T-helper 17 cell (primary cell): ENCODE results near the gene PITPNM3. TPM values are rescaled to one million over a fixed set of nuclear protein-coding genes. Genes with fewer than 3 reads are reported as not detected.

Experiments
- ATAC-seq: fragments of 150-1000 bp; cut with Tn5 transposase; 2 replicates; pipeline ENCODE4 v1.10.0; 2021; ENCODE audit warnings: mild to moderate bottlenecking, moderate library complexity
- DNase-seq, 3 donors: peaks; one replicate each; pipeline versions ENCODE4 v3.0.0 to v3.0.0-alpha.2; 2020 to 2021
- H3K9me3 ChIP-seq: one replicate; pipeline ENCODE4 v1.7.0; 2013; ENCODE audit warnings: low read length, mild to moderate bottlenecking; ENCODE audit not compliant: control insufficient read depth, poor library complexity, severe bottlenecking
- H3K27ac Mint-ChIP-seq: one replicate; pipeline ENCODE4 v1.8.0; 2022; ENCODE audit warnings: mild to moderate bottlenecking, moderate library complexity, mixed read lengths
- H3K27me3 Mint-ChIP-seq: one replicate; pipeline ENCODE4 v1.8.0; 2022; ENCODE audit warnings: mixed read lengths
- H3K36me3 Mint-ChIP-seq: one replicate; pipeline ENCODE4 v1.8.0; 2022; ENCODE audit warnings: low read depth, mixed read lengths
- H3K4me1 Mint-ChIP-seq: one replicate; pipeline ENCODE4 v1.8.0; 2022; ENCODE audit warnings: mild to moderate bottlenecking, mixed read lengths
- H3K4me3 Mint-ChIP-seq: one replicate; pipeline ENCODE4 v1.8.0; 2022; ENCODE audit warnings: mild to moderate bottlenecking, moderate library complexity, mixed read lengths
- total RNA-seq, 4 donors: library from RNA in 2 of 4; stranded (reverse) in 2 of 4; gene quantifications; one replicate each; pipeline ENCODE4 v1.2.3 and lab custom pipeline; 2022 to 2026

PITPNM3 gene
- total RNA-seq, 2 donors from 2014 or later, result 0.31 to 0.52 TPM

DNA sequence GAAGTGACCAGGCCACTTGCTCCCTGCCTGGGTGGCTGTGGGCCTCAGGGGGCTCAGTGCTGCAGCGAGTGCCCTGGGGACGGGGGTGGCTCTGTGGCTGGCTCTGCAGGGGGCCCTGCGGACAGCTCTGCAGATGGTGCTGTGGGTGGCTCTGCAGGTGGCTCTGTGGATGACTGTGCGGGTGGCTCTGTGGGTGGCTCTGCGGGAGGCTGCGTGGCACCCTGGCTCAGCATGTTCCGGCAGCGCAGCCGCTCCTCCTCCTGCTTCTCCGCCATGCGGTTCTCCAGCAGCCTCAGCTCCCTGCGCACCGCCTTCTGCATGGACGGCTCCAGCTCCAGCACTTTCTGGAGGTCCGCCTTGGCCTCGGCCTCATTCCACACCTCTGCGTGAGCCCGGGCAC is 130.9 kb downstream of the PITPNM3 start:
- H3K27ac Mint-ChIP-seq, result no peak overlapping the region
- ATAC-seq, result no peak
- H3K9me3 ChIP-seq, result no peaks in the 10 kb centered on the region
- no peak overlapping the region for H3K4me3 Mint-ChIP-seq
- peaks cover 28% of the 10 kb centered on the region for H3K27me3 Mint-ChIP-seq
- DNase-seq, result no peak
- H3K36me3 Mint-ChIP-seq, result no peaks in the 10 kb centered on the region
- H3K4me1 Mint-ChIP-seq, result peaks cover 15% of the 10 kb centered on the region

DNA sequence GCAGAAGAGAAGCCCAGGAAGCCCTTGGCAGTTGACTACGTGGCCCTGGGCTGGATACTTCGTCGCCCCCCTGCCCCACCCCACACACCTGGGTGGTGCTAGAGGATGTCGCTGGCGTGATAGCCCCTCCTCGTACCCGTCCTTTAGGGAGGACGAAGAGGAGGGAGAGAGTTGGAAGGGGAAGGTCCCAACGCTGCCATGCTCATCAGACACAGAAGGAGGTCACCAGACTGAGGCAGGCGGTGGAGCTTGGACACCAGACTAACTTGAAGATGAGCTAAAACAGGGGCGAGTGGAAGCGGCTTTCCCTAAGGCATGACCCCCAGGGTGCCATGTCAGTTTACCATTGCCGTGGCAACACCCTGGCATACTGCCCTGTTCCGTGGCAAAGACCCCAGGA is 132.4 kb downstream of the PITPNM3 start:
- DNase-seq (no peak), ATAC-seq (no peak)
- Mint-ChIP-seq H3K27me3 (peaks cover 34% of the 10 kb centered on the region), H3K4me3 (no peak overlapping the region), H3K4me1 (peaks cover 19% of the 10 kb centered on the region), H3K36me3 (no peaks in the 10 kb centered on the region), H3K27ac (no peak overlapping the region)
- no peaks in the 10 kb centered on the region for H3K9me3 ChIP-seq

DNA sequence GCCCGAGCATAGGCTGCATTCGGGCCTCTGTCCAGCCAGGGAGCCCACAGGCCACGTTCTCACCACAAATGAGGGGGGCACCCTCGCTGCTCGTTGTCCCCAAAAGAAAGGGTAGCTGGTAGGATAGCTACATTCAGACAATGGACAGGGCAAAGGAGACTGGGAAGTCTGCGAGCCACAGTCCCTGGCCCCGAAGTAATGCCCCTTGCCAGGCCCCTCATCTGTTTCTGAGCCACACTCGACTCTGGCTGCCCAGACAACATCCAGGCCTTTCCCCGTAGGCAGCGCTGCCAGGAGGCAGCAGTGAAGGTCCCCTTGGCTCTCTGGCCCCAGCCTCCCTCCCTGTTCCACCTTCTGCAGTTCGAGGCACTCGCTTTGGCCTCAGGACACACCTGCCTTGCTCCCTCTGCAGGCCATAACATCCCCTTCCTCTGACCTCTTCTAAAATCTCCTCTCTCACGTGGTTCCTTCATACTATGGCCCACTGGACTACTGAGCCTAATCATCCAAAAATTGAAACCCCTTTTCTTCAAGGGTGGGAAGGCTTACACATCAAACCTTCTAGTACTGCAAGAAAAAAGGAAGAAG is 133.6 kb downstream of the PITPNM3 start:
- Mint-ChIP-seq H3K27ac (no peak overlapping the region), H3K4me3 (no peak overlapping the region), H3K4me1 (peaks cover 16% of the 10 kb centered on the region), H3K27me3 (peaks cover 36% of the 10 kb centered on the region), H3K36me3 (no peaks in the 10 kb centered on the region)
- ATAC-seq (no peak), DNase-seq (no peak)
- no peaks in the 10 kb centered on the region for H3K9me3 ChIP-seq

DNA sequence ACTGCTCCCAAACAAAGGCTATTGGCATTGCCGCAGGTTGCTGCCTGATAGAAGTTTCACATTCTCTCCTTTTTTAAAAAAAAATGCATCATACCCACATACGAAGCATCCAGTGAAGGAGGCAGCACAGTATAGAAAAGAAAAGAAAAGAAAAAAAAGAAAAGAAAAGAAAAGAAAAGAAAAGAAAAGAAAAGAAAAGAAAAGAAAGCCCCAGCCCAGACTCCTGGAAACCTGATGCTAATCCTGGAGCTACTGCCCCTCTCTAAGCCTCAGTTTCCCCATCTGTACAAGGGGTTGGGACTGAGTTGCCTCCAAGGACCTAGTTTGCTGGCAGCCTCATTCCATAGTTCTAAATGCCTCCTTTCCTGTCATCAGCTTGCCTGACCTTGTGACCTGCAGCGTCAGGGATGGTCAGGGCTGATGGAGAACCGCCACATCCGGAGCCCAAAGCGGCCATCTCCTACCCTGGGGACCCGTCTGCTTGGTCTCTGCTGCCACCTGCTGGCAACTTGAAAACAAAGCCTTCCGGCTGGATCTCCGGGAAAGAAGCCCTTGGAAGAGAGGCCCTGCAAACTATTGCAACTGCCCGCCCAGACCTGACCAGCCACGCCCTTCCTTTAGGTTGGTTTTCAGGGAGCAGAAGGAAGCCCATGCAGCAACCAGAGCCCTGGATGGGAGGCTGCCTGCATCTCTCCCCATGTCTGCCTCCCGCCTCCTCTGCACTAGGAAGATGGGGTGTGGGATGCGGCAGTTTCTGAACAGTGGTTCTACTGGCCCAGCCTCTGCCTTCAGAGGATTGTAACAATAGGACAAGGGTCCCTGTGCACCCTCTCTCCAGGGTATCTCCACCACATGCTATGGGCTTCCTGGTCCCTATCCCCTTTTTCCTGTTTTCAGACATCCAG is 134.4 kb downstream of the PITPNM3 start:
- H3K36me3 Mint-ChIP-seq, result no peaks in the 10 kb centered on the region
- ATAC-seq, result peak; percentile 68
- H3K27me3 Mint-ChIP-seq, result peaks cover 43% of the 10 kb centered on the region
- H3K9me3 ChIP-seq, result no peaks in the 10 kb centered on the region
- H3K27ac Mint-ChIP-seq, result no peak overlapping the region
- DNase-seq, result peak; percentile 45 to 52 (median 51)
- no peak overlapping the region for H3K4me3 Mint-ChIP-seq
- H3K4me1 Mint-ChIP-seq, result peaks cover 9% of the 10 kb centered on the region

- no peak for ATAC-seq
- peaks cover 54% of the 10 kb centered on the region for H3K27me3 Mint-ChIP-seq
- no peak for DNase-seq
These were observed 136.1 kb downstream of the PITPNM3 start for GRCh38 chr17:6420173-6420641.

DNA sequence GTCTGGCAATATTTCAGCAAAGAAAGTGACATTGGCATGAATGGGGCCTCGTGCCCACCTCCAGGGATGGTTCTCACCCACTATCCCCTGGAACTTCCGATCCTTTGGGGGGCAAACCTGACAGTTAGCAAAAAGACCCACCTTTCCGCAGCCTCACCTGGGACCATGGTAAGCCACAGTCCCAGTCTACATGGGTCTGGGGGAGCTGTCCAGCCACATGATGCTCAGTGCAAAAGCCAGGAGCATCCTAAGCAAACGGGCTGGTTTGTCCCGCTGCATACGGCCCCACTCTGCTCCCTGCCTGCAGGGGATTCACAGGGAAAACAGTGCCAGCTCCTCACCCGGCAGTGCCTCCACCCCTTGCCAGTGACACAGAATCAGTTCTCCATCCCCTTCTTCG is 140.7 kb downstream of the PITPNM3 start:
- Mint-ChIP-seq H3K36me3 (no peaks in the 10 kb centered on the region), H3K4me3 (peak overlapping the region; percentile 31), H3K4me1 (peaks cover 4% of the 10 kb centered on the region), H3K27ac (no peak overlapping the region), H3K27me3 (peaks cover 54% of the 10 kb centered on the region)
- ATAC-seq, result no peak
- DNase-seq, result no peak
- H3K9me3 ChIP-seq, result no peaks in the 10 kb centered on the region

More at GRCh38 chr17:6420173-6420641, 136.1 kb downstream of the PITPNM3 start:
- H3K27ac Mint-ChIP-seq, result peak overlapping the region; percentile 45
- no peak overlapping the region for H3K4me3 Mint-ChIP-seq
- no peaks in the 10 kb centered on the region for H3K9me3 ChIP-seq
- no peaks in the 10 kb centered on the region for H3K36me3 Mint-ChIP-seq
- peaks cover 4% of the 10 kb centered on the region for H3K4me1 Mint-ChIP-seq

DNA sequence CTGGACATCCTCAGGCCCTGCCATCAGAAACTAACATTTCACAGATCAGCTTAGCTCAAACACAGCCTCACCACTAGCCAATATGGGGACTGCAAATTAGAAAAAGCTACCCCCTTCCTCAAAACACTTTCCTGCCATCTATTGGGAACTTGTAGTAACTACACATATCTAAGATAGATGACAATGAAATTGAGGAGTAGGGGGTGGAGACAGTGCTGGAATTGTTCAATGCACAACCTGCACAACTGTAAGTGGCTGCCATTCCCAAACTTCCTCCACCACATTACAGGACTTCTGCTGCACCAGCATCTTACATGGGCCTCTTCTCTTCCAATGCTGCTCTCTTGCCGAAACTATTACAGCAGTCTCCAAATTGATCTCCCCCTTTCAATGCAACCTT is 143.3 kb downstream of the PITPNM3 start:
- peak; percentile 36 for ATAC-seq
- no peak overlapping the region for H3K27ac Mint-ChIP-seq
- H3K4me3 Mint-ChIP-seq, result no peak overlapping the region
- H3K27me3 Mint-ChIP-seq, result peaks cover 57% of the 10 kb centered on the region
- no peaks in the 10 kb centered on the region for H3K36me3 Mint-ChIP-seq
- DNase-seq, result no peak
- no peaks in the 10 kb centered on the region for H3K4me1 Mint-ChIP-seq
- H3K9me3 ChIP-seq, result no peaks in the 10 kb centered on the region

- no peaks in the 10 kb centered on the region for H3K9me3 ChIP-seq
- H3K4me1 Mint-ChIP-seq, result no peaks in the 10 kb centered on the region
- no peak overlapping the region for H3K4me3 Mint-ChIP-seq
- ATAC-seq (no peak), DNase-seq (no peak)
- H3K27ac Mint-ChIP-seq, result no peak overlapping the region
- H3K36me3 Mint-ChIP-seq, result peaks cover 4% of the 10 kb centered on the region
- H3K27me3 Mint-ChIP-seq, result peaks cover 50% of the 10 kb centered on the region
These were observed 147.6 kb downstream of the PITPNM3 start for GRCh38 chr17:6408735-6409134.

DNA sequence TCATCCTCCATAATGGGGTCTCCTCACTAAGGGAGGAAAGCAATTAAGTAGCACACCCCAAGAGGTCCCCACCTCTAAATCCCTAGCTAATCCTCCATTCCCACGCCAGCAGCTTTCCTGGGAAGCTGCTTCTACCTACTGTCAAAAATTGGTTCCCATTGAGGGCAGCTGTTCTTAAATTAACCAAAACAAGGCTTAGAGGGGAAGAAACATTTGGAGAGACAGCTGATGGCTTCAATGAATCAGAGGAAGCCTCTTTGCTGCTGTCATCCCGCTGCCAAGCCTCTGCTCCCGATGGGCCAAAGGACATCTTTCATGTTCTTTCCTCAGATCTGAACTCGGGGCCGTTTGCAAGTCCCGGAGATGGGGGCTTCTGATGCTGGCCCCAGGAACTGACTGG is 148.1 kb downstream of the PITPNM3 start:
- Mint-ChIP-seq H3K36me3 (peaks cover 4% of the 10 kb centered on the region), H3K4me3 (no peak overlapping the region), H3K27ac (no peak overlapping the region), H3K4me1 (no peaks in the 10 kb centered on the region), H3K27me3 (peaks cover 48% of the 10 kb centered on the region)
- no peaks in the 10 kb centered on the region for H3K9me3 ChIP-seq
- ATAC-seq (no peak), DNase-seq (no peak)

GRCh38 chr17:6402258-6402657 is 154.1 kb downstream of the PITPNM3 start:
- DNase-seq (no peak), ATAC-seq (no peak)
- Mint-ChIP-seq H3K4me3 (no peak overlapping the region), H3K4me1 (no peaks in the 10 kb centered on the region), H3K36me3 (peaks cover 4% of the 10 kb centered on the region), H3K27me3 (peaks cover 23% of the 10 kb centered on the region), H3K27ac (no peak overlapping the region)
- H3K9me3 ChIP-seq, result no peaks in the 10 kb centered on the region

Other genes starting within 250 kb of the PITPNM3 start
- not detected for gene AIPL1, start 121.4 kb downstream of the PITPNM3 start, total RNA-seq
- gene PIMREG, start 112.1 kb downstream of the PITPNM3 start, total RNA-seq, result not detected
- 10 to 100 TPM; 10.8 to 12.1 TPM for gene KIAA0753, start 84.2 kb upstream of the PITPNM3 start, total RNA-seq
- gene TXNDC17, start 84.5 kb upstream of the PITPNM3 start, total RNA-seq, result 10 to 100 TPM; 10.8 to 16.9 TPM
- gene MED31, start 95.0 kb upstream of the PITPNM3 start, total RNA-seq, result 10 to 100 TPM; 32.9 to 36.6 TPM
- 1 to 10 TPM; 1.3 to 2.5 TPM for gene C17orf100, start 95.2 kb upstream of the PITPNM3 start, total RNA-seq
- gene SLC13A5, start 156.8 kb upstream of the PITPNM3 start, total RNA-seq, result not detected
- 10 to 100 TPM; 41.2 to 53.2 TPM for gene XAF1, start 199.5 kb upstream of the PITPNM3 start, total RNA-seq
- under 1 TPM; 0.17 to 0.44 TPM for gene FBXO39, start 219.7 kb upstream of the PITPNM3 start, total RNA-seq